ENCODE data around the gene TBC1D21.

The TBC1D21 gene

DNA sequence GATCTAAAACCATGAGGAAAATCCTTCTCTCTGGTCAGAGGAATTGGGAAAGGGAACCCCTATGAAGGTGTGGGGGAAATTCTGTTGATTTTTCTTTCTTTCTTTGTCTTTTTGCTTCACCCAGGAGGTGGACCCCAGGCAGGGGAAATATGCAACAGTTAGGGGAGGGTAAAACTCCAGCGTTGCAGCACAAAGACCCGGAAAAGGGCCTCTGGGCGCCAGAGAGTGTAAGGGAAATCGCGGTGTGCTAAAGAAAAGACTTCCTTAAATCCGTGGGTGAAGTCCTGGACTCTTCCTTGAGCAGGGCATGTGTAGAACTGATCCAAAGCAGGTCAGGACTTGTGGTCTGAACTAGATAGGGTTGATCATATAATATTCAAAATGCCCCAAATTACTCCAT is 11.1 kb upstream of the TBC1D21 start:
- DNase-seq (ENCODE audit: low spot score) = no peak

GRCh38 chr15:73865379-73865778 is 8.0 kb upstream of the TBC1D21 start:
- DNase-seq (ENCODE audit: low spot score) = no peak

- DNase-seq (ENCODE audit: low spot score) = no peak
Measured at GRCh38 chr15:73865904-73866303, 7.5 kb upstream of the TBC1D21 start.

DNA sequence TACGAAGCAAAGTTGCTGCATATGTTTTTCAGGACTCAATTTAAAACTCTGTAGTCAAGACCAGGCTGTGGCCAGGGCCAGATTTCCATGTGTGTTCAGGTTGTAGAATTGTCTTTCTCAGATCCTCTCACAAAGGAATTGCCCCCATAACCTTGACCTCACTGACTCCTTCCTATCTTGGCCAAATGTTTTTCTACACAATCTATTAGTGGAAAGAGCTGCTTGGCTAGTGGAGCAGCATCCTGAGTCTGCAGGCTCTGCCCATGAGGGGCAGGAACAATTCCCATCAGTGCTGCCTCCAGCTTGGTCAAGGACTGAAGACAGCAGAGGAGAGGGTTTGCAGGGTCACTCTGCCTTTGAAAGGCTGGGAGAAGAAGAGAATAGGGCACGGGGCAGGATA is 6.9 kb upstream of the TBC1D21 start:
- no peak for DNase-seq (ENCODE audit: low spot score)

GRCh38 chr15:73866881-73867410 is 6.4 kb upstream of the TBC1D21 start:
- no peak for DNase-seq (ENCODE audit: low spot score)

- DNase-seq (ENCODE audit: low spot score) = no peak
Measured at GRCh38 chr15:73867426-73867825, 5.9 kb upstream of the TBC1D21 start.

DNA sequence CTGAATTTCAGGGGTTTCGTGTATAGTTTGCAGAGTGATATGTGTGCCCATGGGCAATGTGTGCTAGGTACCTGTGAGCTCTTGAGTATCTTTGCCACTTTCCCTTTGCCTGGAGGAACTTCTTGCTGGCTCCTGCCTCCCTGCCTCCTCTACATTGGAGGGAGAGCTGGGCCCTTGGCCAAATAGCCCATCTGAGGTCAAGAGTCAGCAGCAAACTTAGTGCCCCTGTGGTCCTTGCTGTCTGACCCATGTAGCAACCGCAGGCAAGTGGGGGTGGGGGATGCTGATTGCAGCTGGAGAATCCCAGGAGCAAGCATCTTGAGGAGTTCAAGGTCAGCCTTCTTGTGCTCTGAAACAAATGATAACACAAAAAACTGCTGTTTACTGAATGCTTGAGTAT is 5.4 kb upstream of the TBC1D21 start:
- no peak for DNase-seq (ENCODE audit: low spot score)

DNA sequence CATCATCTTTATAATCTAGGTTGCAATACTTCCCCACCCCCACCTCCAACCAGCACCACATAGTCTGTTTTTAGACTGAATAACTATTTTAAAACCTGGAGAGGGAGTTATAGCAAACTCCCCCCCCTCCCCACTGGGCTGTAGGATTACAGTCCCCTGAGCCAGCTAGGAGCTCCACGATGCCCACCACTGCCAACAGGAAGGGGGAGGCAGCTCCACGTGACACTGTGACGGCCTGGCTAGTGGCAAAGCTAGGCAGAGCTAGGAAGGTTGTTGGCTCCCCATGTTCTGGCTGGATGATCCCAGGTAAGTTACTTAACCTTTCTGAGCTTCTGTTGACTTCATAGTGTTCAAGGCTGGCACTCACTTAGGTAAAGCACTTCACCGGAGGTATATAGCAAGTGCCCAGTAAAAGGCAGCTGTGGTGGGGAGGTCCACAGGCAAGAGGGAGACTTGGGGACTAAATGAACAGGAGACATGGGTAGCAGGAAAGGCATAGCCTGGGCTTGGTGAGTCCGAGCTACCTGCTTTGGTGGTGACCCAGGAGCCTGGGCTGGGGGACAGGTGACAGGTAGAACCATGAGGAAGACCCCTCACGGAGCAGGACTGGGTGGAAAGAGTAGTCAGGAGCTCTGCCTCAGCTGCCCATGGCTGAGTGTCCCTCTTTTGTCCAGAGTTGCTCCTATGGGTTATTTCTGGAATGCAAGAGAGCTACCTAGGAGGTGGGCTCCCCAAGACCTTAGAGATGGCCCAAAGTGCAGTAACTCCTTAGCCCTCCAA is 4.0 kb upstream of the TBC1D21 start:
- no peak for DNase-seq (ENCODE audit: low spot score)

DNA sequence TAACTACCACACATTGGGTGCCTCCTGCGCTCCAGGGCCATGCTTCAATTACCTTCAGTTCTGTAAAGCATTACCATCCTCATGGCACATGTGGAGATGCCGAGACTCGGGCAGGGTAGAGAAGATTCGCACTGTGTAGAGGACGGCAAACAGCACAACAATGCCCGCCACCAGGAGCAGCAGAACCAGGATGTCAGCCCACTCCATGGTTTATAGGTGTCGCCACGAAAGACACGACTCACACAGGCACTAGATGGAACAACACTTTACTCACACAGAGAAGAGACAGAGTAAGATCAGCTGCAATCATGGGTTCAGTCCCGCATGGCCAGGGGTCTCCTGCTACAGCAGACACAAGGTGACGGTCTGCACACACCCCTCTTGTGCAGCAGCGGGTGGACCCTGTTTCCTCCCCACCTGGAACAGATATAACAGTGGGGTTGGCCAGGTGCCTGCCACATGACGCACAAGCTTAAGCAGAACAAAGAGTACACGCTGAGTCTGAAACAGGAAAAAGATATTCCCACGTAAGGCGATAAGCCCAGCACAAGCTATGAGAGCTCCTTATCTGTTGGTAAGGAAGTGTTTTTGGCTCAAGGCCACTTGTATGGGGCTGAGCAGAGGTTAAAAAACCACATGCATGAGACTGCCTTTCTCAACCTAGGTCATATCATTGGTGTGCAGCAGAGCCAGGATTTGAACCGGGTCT is 2.5 kb upstream of the TBC1D21 start:
- no peak for DNase-seq (ENCODE audit: low spot score)

DNA sequence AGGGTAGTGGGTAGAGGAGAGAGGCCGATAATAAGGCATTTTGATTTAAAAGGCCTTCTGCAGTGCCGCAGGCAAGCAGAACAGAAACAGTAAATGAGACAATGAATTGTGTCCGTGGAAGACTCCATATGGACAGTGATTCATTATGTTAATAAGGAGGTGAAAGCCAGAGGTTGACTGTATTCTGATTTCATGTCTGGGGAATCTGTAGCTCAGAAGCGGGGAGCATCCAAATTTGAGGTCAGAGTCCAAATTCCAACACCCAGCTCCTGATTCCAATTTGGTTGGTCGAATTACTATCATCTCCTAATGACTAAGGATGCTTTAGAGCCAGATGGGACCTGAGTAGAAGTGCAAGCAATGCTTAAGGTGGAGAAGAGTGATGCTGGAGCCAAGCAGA is 1.0 kb upstream of the TBC1D21 start:
- peak; percentile 58 for DNase-seq (ENCODE audit: low spot score)

DNA sequence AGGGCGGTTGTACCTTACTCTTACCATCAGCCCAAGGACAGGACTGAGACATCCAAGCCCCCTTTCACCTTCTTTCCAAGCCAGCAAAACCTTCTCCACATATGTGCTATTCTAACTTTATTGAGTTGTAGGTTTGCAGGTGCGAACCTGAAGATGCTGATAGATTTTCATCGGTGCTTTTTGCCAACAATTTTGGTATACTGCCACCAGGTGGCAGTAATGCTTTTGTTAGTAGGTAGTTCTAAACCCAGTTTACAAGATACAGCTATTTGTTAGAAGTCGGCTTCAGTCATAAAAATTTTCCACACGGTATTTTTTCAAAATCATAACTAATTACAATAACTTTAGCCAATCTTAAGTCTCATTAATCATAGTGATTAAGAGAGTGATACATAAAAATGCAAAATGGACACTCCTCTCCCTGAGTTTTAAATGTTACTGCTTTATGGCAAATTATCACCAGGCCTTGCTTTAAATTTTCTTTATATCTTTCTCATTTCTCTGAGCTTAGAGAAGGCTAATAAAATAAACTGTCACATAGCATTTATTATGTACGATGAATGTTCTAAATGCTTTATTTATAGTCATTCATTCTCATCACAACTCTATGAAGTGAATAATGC is 636 bp downstream of the TBC1D21 start:
- DNase-seq (ENCODE audit: low spot score) = peak; percentile 65

- DNase-seq (ENCODE audit: low spot score) = no peak
Measured at GRCh38 chr15:73879426-73879825, 6.1 kb downstream of the TBC1D21 start.

DNA sequence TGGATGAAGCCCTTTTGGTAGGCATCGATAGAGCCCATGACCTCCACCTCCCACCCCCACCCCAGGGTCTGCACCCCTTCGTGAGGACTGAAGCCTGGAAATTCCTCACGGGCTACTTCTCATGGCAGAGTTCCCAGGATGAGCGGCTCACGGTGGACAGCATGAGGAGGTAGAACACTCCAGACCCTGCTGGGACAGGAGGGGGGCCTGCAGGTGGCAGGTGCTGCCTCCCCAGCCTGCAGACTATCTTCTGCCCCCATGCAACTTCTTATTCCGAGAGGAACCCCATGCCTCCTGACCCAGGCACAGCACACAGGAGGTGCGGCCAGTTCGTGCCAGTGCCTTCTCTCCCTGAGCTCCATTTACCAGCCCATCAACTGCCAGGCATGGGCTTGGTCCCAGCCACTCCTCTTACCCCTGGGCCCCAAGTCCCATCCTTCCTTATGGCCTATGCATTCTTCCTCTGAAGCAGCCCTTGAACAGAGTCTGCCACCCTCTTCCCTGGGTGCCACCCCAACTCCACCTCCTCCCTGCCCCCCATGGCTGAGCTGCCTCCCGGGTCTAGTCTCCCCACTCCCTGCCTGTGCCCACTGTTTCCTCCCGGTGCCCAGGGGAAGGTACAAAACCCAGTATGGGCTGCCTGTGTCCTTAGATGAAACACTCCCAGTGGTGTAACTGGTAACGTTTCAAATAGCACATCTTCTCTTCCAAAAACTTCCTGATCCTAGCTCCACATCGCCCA is 8.4 kb downstream of the TBC1D21 start:
- no peak for DNase-seq (ENCODE audit: low spot score)

DNA sequence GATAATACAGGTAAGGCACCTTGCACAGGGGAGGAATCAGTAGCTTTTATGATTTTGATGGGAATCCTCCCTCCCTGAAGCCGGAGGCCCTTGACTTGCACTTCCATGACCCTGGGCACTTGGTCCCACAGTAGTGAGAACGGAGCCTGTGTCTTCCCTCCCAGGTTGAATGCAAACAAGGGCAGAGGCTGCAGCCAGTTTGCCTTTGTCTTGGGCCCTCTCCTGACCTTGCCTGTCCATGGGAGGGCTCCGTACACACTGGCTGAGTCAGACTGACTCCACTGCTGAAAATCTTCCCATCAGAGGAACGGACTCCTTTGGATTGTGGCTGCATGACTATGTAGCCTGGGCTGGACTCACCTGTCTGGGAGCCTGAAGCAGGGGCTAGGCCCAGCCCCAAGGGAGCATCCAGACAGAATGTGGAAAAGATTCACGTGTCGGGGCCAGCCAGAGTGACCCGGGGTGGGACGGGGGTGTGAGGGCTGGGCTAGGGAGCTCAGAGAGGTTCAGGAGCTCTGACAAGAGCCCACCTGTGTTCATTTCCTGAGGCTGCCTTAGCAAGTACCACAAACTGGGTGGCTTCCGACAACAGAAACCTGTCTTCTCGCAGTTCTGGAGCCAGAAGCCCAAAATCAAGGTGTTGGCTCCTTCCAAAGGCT is 9.5 kb downstream of the TBC1D21 start:
- no peak for DNase-seq (ENCODE audit: low spot score)

DNA sequence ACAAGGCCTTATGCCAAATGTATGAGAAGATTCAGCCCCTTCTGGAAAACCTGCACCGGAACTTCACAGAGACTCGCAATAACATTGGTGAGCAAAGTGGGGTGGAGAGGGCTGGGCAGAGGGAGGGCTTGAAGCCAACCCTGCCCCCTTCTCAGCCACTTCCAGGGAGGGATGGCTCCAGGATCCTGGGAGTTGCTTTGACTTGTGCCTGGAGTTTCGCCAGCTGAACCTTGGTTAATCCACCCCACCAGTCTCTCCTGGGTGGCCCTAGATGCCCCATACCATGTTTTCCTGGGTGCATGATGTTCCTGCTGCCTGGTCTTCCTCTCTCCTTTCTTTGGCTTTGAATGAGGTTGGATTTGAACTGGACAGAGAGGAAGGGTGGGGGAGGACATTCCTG is 10.8 kb downstream of the TBC1D21 start:
- DNase-seq (ENCODE audit: low spot score) = no peak

GRCh38 chr15:73885954-73886700 is 12.8 kb downstream of the TBC1D21 start:
- no peak for DNase-seq (ENCODE audit: low spot score)

GRCh38 chr15:73886717-73887345 is 13.5 kb downstream of the TBC1D21 start:
- DNase-seq (ENCODE audit: low spot score) = no peak

- no peak for DNase-seq (ENCODE audit: low spot score)
Measured at GRCh38 chr15:73887481-73887880, 14.1 kb downstream of the TBC1D21 start.

GRCh38 chr15:73888224-73889041 is 15.1 kb downstream of the TBC1D21 start:
- no peak for DNase-seq (ENCODE audit: low spot score)
